IPS-18c (cell line): ENCODE results near the gene CBLN3.

ENCODE experiments used
- H3K4me3 ChIP-seq: 2 replicates; pipeline ENCODE4 v1.7.0; 2013; ENCODE audit warnings: low read depth, mild to moderate bottlenecking, low read length, moderate library complexity; ENCODE audit not compliant: insufficient read depth
- H3K9me3 ChIP-seq: one replicate; pipeline ENCODE4 v1.6.1; 2013; ENCODE audit warnings: mild to moderate bottlenecking, low read length, moderate library complexity; ENCODE audit not compliant: control insufficient read depth, insufficient read depth

The CBLN3 gene

DNA sequence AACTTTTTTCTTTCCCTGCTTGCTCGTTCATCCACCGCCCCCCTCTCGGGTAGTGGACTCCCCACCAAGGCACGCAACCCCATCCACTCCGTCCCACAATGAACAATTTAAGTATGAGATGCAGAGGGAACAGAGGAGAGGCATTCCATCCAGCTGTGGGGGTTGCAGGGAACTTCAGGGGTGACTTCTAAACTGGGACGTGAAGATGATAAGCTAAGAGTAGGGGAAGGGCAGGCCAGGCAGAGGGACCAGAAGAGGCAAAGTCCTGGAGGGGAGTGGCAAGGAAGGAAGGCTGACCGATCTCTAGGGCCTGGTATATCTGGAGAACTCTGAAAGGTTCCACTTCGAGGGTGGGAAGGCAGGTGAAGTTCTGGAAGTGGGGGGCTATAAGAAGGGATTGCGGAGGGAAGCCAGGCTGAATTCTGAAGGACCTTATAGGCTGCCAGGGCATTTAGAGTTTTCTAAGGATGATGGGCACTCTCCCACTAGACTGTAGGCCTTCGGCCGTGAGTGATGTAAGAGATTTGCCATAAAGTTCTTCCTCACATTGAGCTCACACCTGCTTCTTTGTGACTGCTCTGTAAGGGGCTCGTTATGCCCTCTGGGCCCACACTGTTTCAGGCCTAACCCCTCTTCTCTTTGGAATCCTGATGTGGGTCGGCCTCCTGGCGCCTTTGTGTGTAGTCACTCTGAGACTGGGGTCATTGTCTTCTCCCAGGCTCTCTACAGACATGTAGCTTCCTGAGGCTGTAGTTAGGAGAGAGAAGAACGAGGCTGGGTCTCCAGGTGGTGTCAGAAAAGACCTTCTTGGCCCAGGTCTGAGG is 49.3 kb downstream of the CBLN3 start:
- no peak overlapping the region for H3K4me3 ChIP-seq

GRCh38 chr14:24378981-24379906 is 50.2 kb downstream of the CBLN3 start:
- H3K9me3 ChIP-seq, result no peaks in the 10 kb centered on the region

More for the DNA sequence above, 49.3 kb downstream of the CBLN3 start:
- H3K9me3 ChIP-seq, result no peaks in the 10 kb centered on the region

GRCh38 chr14:24378327-24378726 is 51.1 kb downstream of the CBLN3 start:
- Histone ChIP-seq H3K4me3 (no peak overlapping the region), H3K9me3 (no peaks in the 10 kb centered on the region)

More at GRCh38 chr14:24378981-24379906, 50.2 kb downstream of the CBLN3 start:
- H3K4me3 ChIP-seq, result no peak overlapping the region

DNA sequence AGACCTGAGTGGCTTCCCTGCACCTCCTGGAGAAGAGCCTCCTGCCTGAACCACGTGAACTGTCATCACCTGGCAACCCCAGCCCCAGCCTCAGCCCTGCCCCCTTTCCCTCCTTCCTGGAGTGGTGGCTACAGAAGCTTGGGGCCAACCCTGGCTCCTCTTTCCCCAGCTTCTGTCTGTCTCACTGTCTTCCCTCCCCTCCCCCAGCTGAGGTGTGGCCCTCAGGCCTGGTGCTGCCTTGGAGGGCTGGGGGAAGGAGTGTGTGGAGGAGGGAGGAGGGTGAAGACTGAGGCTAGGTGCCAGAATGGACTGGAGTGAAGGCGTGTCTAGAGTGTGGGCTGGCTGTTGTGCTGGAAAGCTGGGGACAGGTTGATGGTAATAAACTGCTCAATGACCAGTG is 51.8 kb downstream of the CBLN3 start:
- H3K9me3 ChIP-seq, result no peaks in the 10 kb centered on the region
- H3K4me3 ChIP-seq, result no peak overlapping the region

DNA sequence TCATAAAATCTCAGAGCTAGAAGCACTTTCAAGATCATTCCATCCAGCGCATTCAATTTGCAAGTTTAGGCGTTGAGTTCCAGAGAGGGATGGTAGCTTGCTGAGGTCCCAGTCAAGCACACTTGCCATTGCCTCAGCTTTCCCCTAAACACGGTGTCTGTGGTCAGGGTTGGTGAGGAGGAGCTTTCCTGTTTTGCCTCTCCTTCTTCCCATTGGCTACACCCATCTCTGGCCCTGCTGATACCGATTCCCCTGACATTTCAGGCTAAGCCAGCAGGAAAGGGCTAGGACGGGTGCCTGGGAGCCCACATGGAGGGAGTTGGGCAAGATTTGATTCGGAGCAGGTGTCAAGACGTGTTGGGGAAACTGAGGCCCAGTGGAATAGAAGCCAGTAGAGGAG is 52.3 kb downstream of the CBLN3 start:
- H3K4me3 ChIP-seq, result peak overlapping the region; percentile 9; the same call in 1 of the 2 replicates
- H3K9me3 ChIP-seq, result no peaks in the 10 kb centered on the region
